Sigmoid colon (tissue), 4 donors: ENCODE measurements around the gene GPR32.

Experiments used
- EP300 ChIP-seq, 4 donors: sonication (generic); formaldehyde crosslinking; IDR thresholded peaks; one replicate each; pipeline ENCODE4 v1.6.1; 2017; ENCODE audit warnings: antibody characterized with exemption in 4 of 4
- POLR2A ChIP-seq, 2 donors: fragments of 450-650 bp; IDR thresholded peaks; one replicate each; pipeline ENCODE4 v1.6.1; 2016; ENCODE audit warnings: antibody characterized with exemption in 2 of 2, mild to moderate bottlenecking in 2 of 2, moderate library complexity in 2 of 2
- POLR2AphosphoS5 ChIP-seq, 4 donors: sonication (generic); formaldehyde crosslinking; IDR thresholded peaks; one replicate each; pipeline ENCODE4 v1.6.1; 2017; ENCODE audit warnings: antibody characterized with exemption in 4 of 4
- TF ChIP-seq, protein P1 (sequence below), 4 experiments: fragments of 450-650 bp in 3 of 4; fragments of 200-600 bp in 1 of 4; IDR thresholded peaks; one replicate each; pipeline ENCODE4 v1.5.1; 2016 to 2019; ENCODE audit warnings: antibody characterized with exemption in 4 of 4, mild to moderate bottlenecking in 3 of 4, moderate library complexity in 2 of 4

DNA sequence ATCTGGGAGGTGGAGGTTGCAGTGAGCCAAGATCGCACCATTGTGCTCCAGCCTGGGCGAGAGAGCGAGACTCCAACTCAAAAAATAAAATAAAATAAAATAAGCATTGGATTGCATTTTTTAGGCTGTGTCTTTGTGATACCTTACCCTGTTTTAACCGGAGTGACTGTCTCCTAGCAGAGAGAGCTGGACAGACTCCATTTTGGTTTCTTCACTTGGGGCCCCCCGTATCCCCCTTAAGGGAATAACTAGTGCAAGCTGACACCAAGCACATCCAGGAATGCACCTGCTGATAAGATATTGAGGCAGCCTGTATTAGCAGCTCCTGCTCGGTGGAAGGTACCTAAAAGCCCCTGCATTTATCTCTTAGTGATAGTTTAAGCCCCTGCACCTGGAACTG, 20.8 kb upstream of the GPR32 start:
- TF ChIP-seq, protein P1, sequence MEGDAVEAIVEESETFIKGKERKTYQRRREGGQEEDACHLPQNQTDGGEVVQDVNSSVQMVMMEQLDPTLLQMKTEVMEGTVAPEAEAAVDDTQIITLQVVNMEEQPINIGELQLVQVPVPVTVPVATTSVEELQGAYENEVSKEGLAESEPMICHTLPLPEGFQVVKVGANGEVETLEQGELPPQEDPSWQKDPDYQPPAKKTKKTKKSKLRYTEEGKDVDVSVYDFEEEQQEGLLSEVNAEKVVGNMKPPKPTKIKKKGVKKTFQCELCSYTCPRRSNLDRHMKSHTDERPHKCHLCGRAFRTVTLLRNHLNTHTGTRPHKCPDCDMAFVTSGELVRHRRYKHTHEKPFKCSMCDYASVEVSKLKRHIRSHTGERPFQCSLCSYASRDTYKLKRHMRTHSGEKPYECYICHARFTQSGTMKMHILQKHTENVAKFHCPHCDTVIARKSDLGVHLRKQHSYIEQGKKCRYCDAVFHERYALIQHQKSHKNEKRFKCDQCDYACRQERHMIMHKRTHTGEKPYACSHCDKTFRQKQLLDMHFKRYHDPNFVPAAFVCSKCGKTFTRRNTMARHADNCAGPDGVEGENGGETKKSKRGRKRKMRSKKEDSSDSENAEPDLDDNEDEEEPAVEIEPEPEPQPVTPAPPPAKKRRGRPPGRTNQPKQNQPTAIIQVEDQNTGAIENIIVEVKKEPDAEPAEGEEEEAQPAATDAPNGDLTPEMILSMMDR (IDR thresholded peaks at IDR 0.05), result no peak
- TF ChIP-seq EP300 (IDR thresholded peaks at IDR 0.05) (no peak), POLR2A (IDR thresholded peaks at IDR 0.05) (no peak), POLR2AphosphoS5 (IDR thresholded peaks at IDR 0.05) (no peak)
